Endometrial microvascular endothelial cells (primary cell): ENCODE results near the gene NFKB2. TPM values are rescaled to one million over a fixed set of nuclear protein-coding genes. Genes with fewer than 3 reads are reported as not detected.

Experiments used
- in situ Hi-C: cut with HindIII; loops from 2 replicates; pipeline ENCODE4 v1.10.0; 2017; ENCODE audit warnings: low sequenced_read_pairs, low pct_unique_long_range_greater_than_20kb; ENCODE audit errors: inconsistent ontology term
- total RNA-seq: library from RNA; depleted of rRNA; stranded (reverse); fragments of >200 nt; gene quantifications from one replicate; pipeline ENCODE4 v1.2.3, GENCODE V29; 2015; ENCODE audit errors: inconsistent ontology term

NFKB2 gene
- total RNA-seq, 1 donor from 2014 or later, result 33.1 TPM

DNA sequence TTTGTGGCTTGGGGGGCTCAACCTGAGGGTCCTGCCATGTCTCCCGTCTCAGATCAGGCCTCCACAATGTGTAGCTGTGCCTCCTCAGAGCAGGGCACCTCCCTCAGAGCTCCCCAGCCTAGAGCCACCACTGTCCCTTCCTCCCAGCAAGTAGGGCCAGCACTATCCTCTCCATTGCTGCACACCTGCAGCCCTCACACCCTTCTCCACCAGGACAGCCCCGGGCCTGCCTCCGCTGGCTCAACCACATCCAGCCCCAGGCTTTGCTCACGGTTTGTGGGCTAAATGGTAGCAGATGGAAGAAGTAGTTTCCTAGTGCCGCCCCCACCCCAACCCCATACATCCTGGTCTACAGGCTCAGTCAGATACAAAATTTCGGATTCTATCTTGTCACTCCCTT lies 10.1 kb downstream of the NFKB2 start:
- in situ Hi-C loops, result no loop called here

DNA sequence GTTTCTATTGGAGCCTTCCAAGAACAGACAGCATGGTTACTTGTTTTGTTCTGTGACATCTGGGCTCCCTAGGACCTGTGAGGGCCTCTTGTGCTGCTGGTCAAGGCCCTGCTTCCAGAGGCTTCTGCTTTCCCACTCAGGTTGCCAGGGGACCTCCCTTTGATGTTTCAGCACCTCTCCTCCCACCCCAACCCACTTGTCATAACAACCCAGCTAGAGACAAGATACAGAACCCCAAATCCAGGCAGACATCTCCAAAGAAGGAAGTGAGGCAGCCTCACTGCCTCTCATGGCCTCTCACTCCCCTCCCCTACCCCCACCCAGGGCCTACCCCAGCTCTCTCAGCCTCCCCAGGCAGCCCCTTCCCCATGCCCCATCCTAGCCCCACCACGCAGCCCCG lies 11.3 kb downstream of the NFKB2 start:
- in situ Hi-C loops, result no loop called here

DNA sequence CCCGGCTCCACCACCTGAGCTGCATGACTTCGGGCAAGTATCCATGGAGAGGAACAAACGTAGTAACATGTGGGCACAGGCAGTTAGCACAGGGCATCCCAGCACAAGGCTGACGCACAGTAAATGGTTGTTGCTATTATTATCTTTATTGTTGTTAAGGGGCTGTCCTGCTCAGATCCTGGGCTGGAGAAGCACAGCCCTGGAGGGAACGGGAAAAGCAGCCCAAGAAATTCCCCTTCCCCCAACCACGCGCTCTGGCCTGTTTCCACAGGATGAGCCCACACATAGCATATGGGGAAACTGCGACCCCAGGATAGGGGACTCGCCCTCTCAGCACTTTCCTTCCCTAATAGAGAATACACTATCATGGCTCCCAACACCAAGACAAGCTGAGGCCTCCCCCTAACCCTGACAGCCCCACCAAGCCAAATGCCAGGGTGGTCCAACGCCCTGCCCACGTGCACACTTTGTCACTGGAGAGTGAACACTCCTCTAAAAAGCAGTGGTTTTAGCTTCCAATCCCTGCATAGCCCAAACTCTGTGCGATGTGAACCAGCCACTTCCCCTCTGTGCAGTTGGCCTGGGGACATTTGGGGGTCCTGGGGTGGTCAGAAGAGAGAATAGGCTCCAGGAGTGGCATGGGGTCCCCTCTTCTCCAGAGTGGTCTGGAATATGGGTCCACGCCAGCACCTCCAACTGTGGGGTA lies 12.1 kb downstream of the NFKB2 start:
- in situ Hi-C loops, result no loop called here

DNA sequence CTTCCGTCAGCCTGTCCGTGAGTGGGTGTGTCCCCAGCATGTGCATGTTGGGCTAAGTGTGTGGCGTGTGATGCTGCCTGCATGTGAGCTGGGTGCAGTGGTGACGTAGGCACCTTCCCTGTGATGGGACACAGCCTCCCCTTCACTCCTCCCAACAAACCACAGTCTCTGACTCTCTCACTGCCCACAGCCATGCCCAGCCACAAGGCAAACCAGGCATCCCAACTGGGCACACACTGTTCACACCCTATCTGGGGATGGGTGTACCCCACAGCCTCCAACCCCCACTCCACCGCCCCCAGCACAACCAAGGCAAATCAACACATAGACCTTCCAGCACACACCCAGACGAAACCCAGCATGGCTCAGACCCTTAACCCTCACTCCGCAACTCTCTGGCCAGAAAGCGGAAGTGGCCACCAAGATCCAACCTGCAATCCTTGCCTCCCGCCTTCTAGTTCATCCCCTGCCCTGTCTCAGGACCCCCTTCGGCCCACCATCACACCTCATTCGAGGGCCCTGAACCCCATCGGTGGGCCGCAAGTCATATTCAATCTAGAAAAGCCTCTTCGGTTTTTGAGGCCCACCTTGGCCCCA lies 12.7 kb downstream of the NFKB2 start:
- in situ Hi-C loops, result no loop called here

DNA sequence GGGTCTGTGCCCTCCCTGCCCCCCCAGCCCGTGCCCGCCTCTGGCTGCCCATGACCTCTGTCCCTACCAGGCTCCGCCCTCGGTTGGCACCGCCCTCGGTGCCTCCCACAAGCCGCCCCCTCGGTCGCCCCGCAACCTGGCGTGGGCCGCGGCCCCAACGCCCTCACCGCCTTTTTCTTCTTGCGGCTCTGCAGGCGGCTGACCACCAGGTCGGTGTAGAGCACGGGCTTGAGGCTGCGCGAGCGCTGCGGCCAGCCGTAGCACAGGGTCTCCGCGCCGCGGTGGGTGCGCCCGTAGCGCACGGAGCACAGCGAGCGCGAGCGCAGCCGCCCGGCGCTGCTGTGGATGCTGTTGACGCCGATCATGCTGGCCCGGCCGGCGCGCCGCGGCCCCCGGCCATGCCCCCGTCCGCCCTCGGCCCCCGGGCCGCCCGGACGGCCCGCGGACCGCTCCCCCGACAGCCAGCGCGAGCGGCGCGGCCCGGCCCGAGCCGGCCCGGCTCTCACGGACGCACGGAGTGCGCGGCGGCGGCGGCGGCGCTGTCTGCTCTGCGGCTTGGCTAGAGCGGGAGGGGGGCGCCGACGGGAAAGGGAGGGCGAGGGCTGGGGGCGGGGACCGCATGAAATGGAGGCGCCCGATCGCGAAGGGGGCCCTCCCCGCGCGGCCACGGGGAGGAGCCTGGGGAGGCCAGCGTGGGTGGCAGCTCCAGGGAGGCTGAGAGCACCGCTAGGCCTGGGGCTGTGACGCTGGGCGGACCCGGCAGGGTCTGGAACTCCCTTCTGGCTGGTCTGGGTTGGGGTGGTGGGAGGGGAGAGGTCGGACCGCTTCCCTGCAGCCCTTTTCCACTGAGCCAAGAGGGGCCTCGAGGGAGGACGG lies 13.5 kb downstream of the NFKB2 start:
- in situ Hi-C loops, result no loop called here

DNA sequence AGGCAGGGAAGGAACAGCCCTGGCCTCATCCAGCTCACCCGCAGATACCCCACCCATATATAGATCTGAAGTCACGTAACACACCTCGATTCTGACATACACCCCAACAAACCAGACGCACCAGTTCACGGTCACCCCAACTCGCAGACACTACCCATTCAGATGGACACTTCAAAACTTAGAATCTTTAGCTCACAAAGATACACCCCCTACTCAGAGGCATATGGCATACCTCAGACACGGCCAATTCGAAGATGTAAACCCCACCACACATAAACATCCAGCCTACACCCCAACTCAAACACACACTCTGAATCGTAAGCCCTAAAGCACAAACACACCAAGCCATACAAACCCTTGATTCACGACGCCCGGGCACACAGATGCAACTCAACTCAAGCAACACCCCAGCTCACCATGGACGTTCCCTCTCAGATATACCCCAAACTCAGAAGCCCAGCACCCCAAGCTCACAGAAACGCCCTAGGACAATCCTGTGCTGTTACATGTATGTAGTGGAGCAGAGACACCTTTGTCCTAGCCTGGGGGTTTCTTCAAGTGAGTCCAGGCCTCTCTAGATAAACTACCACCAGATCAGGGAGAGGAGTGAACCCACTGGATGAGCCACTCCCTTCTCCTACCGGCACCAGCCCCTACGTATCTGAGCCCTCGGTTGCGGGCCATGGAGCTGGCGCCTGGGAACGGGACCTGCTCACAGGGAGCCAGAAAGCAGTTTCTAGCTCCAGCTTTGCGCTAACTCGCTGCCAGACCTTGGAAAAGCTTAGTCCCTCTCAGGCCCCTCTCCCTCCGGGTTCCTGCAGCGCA lies 14.3 kb downstream of the NFKB2 start:
- in situ Hi-C loops, result no loop called here

DNA sequence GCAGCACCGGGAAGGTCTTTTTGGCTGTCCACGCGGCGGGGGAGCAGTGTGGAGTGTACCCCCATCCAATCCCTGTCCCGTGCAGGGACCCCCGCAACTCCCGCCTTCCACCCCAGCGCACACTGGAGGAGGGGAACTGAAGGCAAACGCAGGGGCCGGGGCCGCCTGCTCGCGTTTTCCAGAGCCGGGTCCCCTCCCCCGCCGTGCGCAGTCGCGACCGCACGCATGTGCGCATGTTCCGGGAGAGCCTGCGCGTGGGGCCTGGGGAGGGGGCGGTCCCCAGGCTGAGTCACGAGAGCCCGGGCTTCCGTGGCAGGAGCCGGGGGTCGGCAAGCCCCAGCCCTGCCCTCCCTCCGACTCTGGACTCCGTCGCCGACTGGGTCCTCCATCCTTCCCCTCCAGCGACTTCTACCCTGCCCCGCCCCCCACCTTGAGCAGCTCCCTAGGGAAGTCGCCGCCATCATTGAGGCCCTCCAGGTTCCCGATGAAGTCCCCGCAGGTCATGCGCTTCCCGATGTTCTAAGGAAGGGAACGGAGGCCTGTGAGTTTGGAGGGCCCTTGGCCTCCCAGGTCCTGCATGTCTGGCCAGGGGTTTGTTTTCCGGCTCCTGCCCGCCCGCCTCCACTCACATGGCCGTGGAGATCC lies 15.0 kb downstream of the NFKB2 start:
- in situ Hi-C loops, result no loop called here

DNA sequence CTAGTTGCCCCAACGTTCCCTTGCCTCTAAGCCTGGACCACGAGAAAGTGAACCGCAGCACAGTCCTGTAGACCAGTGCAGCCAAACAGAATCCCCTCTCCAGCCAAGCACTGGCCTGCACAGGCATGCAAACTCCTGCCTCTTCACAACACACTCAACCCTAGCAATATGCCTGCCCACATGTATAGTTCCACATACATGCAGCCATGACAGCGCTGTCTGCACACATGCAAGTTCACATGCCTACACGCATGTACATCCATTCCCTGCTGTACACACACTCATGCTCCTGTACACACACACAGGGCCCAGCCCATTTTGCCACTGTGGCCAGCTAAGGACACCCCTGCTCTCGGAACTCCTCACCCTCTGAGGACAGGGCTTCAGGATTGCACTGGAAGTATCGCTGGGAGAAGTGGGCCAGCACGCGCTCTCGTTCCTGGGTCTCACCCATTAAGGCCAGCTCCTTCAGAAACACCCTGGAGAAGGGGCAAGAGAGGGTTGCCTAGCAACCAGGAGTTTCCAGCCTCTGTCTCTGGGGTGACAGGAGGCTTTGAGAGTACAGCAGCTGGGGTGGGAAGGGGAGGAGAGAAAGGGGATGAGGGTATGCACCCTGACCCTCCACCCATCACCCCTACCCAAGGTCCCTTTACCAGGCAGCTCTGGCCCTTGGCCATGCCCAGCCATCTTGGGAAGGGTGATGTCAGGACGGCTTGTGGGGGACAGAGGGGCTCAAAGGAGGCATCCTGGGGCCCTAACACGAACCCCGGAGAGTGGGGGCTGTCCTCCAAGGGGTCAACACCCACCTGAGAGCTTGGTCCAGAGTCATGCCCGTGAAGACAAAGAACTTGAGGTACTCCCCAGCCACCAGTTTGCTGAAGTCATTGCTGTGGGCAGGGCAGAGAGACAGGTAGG lies 16.1 kb downstream of the NFKB2 start:
- in situ Hi-C loops, result no loop called here

DNA sequence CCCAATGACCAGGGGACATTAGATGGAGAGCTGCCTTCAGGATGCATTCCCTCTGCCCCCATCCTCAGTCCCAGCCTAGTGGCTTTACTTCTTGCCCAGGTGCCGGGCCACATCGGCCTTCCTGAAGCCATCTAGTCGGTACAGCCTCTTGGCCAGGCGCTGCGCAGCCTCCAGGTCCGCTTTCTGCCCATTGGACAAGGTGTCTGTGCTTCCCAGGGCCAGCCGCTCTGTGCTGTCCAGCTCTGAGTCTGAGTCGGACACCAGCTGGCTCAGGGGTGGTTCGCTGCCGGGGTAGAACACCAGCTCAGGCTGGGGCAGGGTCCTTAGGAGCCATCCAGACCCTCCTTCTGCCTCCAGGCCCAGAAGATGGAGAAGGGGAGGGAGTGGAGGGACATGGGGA lies 16.8 kb downstream of the NFKB2 start:
- in situ Hi-C loops, result no loop called here

DNA sequence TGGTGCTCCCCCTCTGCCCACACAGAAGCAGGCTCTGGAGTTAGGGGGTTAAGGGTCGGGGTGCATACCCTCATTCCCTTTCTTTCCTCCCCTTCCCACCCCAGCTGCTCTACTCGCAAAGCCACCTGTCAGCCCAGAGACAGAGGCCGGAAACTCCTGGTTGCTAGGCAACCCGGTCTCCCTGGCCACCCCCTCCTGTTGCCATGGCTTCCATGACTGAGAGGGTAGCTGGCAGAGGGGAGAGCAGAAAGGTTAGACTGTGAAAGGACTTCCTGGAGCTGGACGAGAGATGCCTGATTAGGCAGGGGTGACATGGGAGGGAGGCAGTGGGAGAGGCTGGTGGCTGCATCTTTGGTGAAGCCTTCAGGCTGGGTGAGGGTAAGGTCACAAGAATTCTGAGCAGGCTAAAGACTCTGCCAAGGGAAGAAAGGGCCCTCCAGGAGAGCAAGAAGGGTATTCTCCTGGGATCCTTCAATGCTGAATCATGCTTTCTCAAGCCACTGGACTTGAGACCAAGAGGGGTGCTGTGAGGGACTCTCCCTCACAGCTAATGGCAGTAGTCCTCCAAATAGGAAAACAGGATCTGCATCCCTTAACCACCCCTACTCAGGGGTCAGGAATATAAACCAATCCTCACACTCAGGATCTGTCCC lies 17.7 kb downstream of the NFKB2 start:
- in situ Hi-C loops, result no loop called here

DNA sequence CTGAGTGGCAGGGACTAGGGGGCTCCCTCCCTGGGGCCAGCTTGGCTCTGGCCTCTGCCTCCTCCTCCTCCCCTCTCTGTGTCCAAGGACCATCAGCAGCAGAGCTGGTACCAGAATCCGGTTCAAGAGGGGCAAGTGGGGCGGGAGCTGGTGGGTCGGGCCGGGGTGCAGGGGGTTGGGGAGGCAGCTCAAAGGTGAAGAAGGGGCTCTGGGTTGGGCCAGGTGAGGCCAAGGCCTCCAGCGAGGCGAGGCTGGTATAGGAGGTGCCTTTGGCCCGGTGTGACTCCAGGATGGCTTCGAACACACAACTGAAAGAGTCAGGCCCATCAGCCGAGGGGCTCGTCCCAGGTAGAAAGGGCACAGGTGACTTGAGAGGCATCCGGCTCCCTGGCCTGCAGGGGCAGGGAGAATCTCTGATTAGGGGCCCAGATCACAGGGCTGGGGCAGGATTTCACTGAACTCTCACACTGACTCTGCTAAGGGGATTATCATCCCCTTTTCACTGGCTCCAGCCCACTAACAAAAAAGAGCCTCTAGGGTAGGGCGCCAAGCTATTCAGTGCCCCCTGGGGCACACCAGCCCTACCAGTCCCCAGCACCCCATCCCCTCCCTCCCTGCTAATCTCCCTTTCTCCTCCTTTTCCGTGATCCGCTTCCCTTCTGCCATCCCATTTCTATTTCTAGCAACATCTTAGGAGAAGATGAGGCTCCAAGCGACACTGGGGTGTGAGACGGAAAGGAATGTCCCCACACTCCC lies 18.5 kb downstream of the NFKB2 start:
- in situ Hi-C loops, result no loop called here

DNA sequence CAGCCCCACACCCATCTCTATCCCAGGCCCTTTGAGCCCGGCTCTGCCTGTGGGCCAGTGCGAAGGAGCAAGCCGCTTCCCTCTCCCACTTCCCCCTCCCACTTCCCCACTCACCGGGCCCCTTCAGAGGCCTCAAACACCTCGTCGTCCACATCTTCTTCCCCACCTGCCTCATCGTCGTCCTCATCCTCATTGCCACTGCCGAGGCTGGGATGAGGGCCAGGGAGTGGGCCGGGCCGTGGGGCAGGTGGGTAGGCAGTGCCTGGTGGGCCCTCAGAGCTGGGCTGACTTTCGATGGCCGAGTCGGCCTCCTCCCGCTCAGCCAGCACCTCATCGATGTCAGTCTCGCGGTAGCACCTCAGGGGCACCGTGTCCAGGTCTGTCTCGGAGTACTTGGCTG lies 19.2 kb downstream of the NFKB2 start:
- in situ Hi-C loops, result no loop called here

DNA sequence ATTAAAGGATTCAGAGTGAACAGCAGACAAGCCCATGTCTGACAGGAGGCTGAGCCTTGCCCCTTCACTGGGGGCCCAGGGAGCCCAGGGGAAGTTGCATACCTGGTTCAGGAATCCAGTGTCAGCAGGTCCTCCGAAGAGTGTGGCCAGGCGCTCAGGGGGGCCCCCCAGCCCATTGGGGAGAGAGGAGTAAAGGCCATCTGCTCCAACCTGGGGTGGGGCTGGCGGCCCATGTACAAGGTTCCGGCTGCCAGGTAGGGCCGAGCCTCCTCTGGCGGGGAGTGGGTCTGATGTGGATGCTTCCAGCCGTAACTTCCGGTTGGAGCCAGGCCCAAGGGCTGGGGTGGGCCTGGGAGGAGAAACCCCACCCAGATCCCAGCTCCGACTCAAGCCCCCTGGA lies 20.8 kb downstream of the NFKB2 start:
- in situ Hi-C loops, result no loop called here

DNA sequence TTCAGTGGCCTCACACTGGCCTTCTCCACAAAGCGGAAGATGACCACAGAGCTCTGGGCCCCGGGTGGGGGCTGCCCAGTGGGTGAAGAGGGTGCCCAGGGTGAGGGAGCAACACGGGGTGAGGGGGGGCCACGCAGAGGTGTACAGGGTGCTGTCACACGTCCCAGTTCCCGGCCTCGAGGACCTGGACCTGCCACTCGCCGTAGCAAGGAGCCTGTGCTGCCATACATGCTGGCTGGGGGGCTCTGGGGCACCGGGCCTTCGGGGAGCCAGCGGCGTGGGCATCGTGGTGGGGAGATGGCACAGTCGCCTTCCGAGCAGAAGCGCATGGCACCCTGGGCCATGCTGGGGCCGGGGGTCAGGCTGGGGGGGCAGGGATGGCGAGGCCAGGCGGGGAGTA lies 21.2 kb downstream of the NFKB2 start:
- in situ Hi-C loops, result no loop called here

DNA sequence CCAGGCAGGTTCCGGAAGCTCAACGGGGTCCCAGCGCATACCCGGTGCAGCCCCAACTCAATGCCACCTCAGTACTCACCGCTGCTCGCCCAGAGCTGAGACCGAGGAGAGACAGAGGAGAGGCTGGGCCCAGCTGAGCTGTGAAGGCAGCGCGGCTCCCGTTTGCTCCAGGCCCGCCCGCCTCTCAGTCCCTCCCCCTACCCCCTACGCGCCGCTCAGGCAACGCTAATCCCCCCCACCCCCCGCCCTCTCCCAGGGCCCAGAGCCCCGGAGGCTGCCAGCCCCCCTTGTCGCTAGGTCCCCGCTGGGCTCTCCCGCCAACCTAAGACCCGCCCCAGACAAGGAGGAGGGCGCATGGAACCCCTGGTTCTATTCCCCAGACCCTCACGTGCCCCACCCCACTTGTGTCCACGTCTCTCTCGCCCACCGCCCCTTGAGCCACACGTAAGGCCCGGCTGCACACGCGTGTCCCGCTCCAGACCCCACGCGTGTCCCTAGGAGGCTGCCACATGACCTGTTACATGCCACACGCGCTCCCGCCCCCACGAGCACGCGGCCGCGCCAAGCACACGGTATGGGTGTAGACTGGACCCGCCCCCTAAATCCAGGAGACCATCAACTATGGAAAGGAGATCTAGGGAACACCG lies 23.2 kb downstream of the NFKB2 start, which contains the start of gene PSD:
Gene PSD, minus strand, starts transcription at position 164 of the 647 bp plus-strand sequence. CDS start 1,747 bp downstream, outside the sequence.
- in situ Hi-C loops, result no loop called here
